Measurements from ENCODE around the gene KSR2.

GRCh38 chr12:117450209-117450608, 518.6 kb downstream of the KSR2 start:
- TF ChIP-seq, protein P1, sequence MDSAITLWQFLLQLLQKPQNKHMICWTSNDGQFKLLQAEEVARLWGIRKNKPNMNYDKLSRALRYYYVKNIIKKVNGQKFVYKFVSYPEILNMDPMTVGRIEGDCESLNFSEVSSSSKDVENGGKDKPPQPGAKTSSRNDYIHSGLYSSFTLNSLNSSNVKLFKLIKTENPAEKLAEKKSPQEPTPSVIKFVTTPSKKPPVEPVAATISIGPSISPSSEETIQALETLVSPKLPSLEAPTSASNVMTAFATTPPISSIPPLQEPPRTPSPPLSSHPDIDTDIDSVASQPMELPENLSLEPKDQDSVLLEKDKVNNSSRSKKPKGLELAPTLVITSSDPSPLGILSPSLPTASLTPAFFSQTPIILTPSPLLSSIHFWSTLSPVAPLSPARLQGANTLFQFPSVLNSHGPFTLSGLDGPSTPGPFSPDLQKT (IDR thresholded peaks at IDR 0.05; ENCODE audit: borderline replicate concordance, low read depth, low read length), result no peak
- TF ChIP-seq ZSCAN5A (tag by site-specific recombination; IDR thresholded peaks at IDR 0.05) (no peak), SALL2 (tag by site-specific recombination; IDR thresholded peaks at IDR 0.05; ENCODE audit: borderline replicate concordance) (no peak)

All from HEK293 (cell line).